GM12878 (cell line): ENCODE results near the gene SPATA20. TPM values are rescaled to one million over a fixed set of nuclear protein-coding genes. Genes with fewer than 3 reads are reported as not detected.
A peak's percentile ranks its signal among the peaks of the same experiment; 100 is the strongest.

ENCODE experiments used
- ATAC-seq: fragments of 200-7000 bp; cut with Tn5 transposase; 3 replicates; pipeline ENCODE4 v1.9.1; 2020; ENCODE audit warnings: mild to moderate bottlenecking, moderate library complexity
- BruUV-seq: library from RNA; stranded (reverse); fragments of 400-500 nt; replicated peaks from 2 replicates; lab custom pipeline; 2021; lab: Mats Ljungman, UMichigan
- CTCF ChIA-PET: fragments of 300-600 bp; sonication (Branson Sonifier 250); formaldehyde crosslinking; extraction: SDS; loops from one replicate; lab custom pipeline; 2021; ENCODE audit warnings: inconsistent platforms; lab: Yijun Ruan, JAX
- POLR2A ChIA-PET: fragments of 350-600 bp; formaldehyde crosslinking; extraction: SDS; loops from one replicate; lab custom pipeline; 2021; ENCODE audit warnings: inconsistent platforms; lab: Charles Lee
- RAD21 ChIA-PET: fragments of 300-600 bp; sonication (Branson Sonifier 250); formaldehyde crosslinking; loops from one replicate; lab custom pipeline; 2023; ENCODE audit warnings: antibody characterized with exemption; ENCODE audit not compliant: unreplicated experiment; lab: Charles Lee
- SMC1A ChIA-PET: fragments of 300-600 bp; sonication (Branson Sonifier 250); formaldehyde crosslinking; loops from one replicate; lab custom pipeline; 2023; ENCODE audit not compliant: unreplicated experiment, uncharacterized antibody; lab: Charles Lee
- DNase-seq: peaks from one replicate; pipeline ENCODE4 v3.0.0-alpha.2; 2011; ENCODE audit warnings: low read depth, low spot score
- FAIRE-seq: peaks from 3 replicates; lab custom pipeline; 2011; peaks lifted over from hg19 to GRCh38; lab: Jason Lieb, UNC
- H2AFZ ChIP-seq: 2 replicates; pipeline ENCODE4 v1.6.0; 2011; ENCODE audit warnings: low read depth, low read length, control low read depth; ENCODE audit not compliant: control insufficient read depth
- H3K27ac ChIP-seq: 2 replicates; pipeline ENCODE4 v1.5.1; 2011; ENCODE audit warnings: control low read depth; ENCODE audit not compliant: control insufficient read depth, insufficient read depth
- H3K27me3 ChIP-seq, 2 experiments: replicated peaks in 1 of 2; 2 replicates each; pipeline versions ENCODE4 v1.6.0 to v1.6.1; 2011; ENCODE audit warnings: low read length in 1 of 2; ENCODE audit not compliant: control insufficient read depth in 2 of 2, insufficient read depth in 2 of 2
- H3K36me3 ChIP-seq, 2 experiments: 2 replicates each; pipeline ENCODE4 v1.5.1; 2011; ENCODE audit warnings: low read length in 1 of 2; ENCODE audit not compliant: control insufficient read depth in 2 of 2, insufficient read depth in 2 of 2
- H3K4me1 ChIP-seq: 2 replicates; pipeline ENCODE4 v1.6.1; 2011; ENCODE audit warnings: mild to moderate bottlenecking, low read length, moderate library complexity, mixed read lengths; ENCODE audit not compliant: control insufficient read depth, insufficient read depth
- H3K4me2 ChIP-seq: 2 replicates; pipeline ENCODE4 v1.6.0; 2011; ENCODE audit warnings: control low read depth; ENCODE audit not compliant: control insufficient read depth, insufficient read depth
- H3K4me3 ChIP-seq: fragments of 200-600 bp; sonication (generic); 2 replicates; pipeline ENCODE4 v1.5.1; 2016
- H3K79me2 ChIP-seq: 2 replicates; pipeline ENCODE4 v1.6.0; 2011; ENCODE audit warnings: low read length; ENCODE audit not compliant: control insufficient read depth, insufficient read depth
- H3K9ac ChIP-seq: 2 replicates; pipeline ENCODE4 v1.8.0; 2011; ENCODE audit warnings: low read length, control low read depth, mixed read lengths; ENCODE audit not compliant: control insufficient read depth, insufficient read depth
- H3K9me3 ChIP-seq: replicated peaks from 3 replicates; pipeline ENCODE4 v1.5.1; 2011; ENCODE audit warnings: mild to moderate bottlenecking, low read length; ENCODE audit not compliant: control insufficient read depth, insufficient read depth
- H4K20me1 ChIP-seq: 2 replicates; pipeline ENCODE4 v1.6.0; 2011; ENCODE audit not compliant: control insufficient read depth, insufficient read depth
- BMI1 ChIP-seq: fragments of 450-650 bp; IDR thresholded peaks from 2 replicates; pipeline ENCODE4 v1.6.1; 2016; ENCODE audit warnings: mild to moderate bottlenecking, moderate library complexity, borderline replicate concordance
- CHD4 ChIP-seq: fragments of 200-600 bp; sonication (generic); IDR thresholded peaks from 2 replicates; pipeline ENCODE4 v1.6.1; 2016; ENCODE audit warnings: mild to moderate bottlenecking
- E2F8 ChIP-seq: fragments of 450-650 bp; IDR thresholded peaks from 2 replicates; pipeline ENCODE4 v1.6.1; 2018; ENCODE audit warnings: mild to moderate bottlenecking, low read depth, moderate library complexity; ENCODE audit not compliant: partially characterized antibody
- KLF5 ChIP-seq: fragments of 450-650 bp; IDR thresholded peaks from 2 replicates; pipeline ENCODE4 v1.6.1; 2014; ENCODE audit warnings: mild to moderate bottlenecking; ENCODE audit not compliant: partially characterized antibody
- NBN ChIP-seq: fragments of 450-650 bp; IDR thresholded peaks from 2 replicates; pipeline ENCODE4 v1.6.1; 2016
- POLR2AphosphoS5 ChIP-seq: IDR thresholded peaks from 2 replicates; pipeline ENCODE4 v1.6.1; 2011; ENCODE audit warnings: mild to moderate bottlenecking, low read length, inconsistent platforms
- WGBS: methylation state at CpG from one replicate; pipeline ENCODE4 v1.1.6; 2016; ENCODE audit warnings: low lambda C conversion rate; ENCODE audit not compliant: insufficient replicate concordance, insufficient coverage; ENCODE audit errors: missing lambda C conversion rate; 5-methylcytosine and 5-hydroxymethylcytosine counted together
- in situ Hi-C: fragments of 300-500 bp; cut with MboI; formaldehyde crosslinking; loops from 9 replicates; pipeline ENCODE4 v1.14.3; 2018; ENCODE audit warnings: mixed read lengths
- intact Hi-C: fragments of 100-400 bp; cut with micrococcal nuclease; formaldehyde crosslinking; loops from one replicate; pipeline ENCODE4 v1.14.2; 2022; ENCODE audit not compliant: unreplicated experiment
- polyA plus RNA-seq, 11 experiments: library from polyadenylated mRNA; depleted of rRNA in 4 of 11; unstranded in 6 of 11; stranded (reverse) in 5 of 11; fragments of >200 nt; fragmentation: Nextera tagmentation in 4 of 11; fragmentation: Illumina TruSeq in 1 of 11; extraction: Ambion mirVana in 4 of 11; extraction: Trizol in 1 of 11; gene quantifications; 1 replicate in 1 of 11; 2 replicates in 10 of 11; pipeline versions ENCODE4 v1.2.1 to v1.2.3, GENCODE V29; 2011 to 2016; ENCODE audit warnings: inconsistent platforms in 2 of 11, missing spikeins in 2 of 11, low read depth in 1 of 11
- total RNA-seq, 4 experiments: library from RNA; depleted of rRNA in 3 of 4; stranded (reverse); fragments of >200 nt in 3 of 4; fragmentation: Illumina TruSeq in 1 of 4; extraction: Trizol in 1 of 4; gene quantifications; 2 replicates each; pipeline versions ENCODE4 v1.2.1 to v1.2.3, GENCODE V29; 2013 to 2021
- TF ChIP-seq, protein P1 (sequence below): fragments of 450-650 bp; IDR thresholded peaks from 2 replicates; pipeline ENCODE4 v1.6.1; 2017; ENCODE audit warnings: mild to moderate bottlenecking, moderate library complexity

SPATA20 gene
- total and polyA plus RNA-seq, 10 of the 15 experiments (the other 5 are each of a cell fraction or from before 2014, with no cell fraction given) = 2.1 to 69.8 (median 26.6) TPM

- H2AFZ ChIP-seq = no peak overlapping the region; the same call in 1 of the 2 replicates
- TF ChIP-seq CHD4 = no peak
- TF ChIP-seq KLF5 = no peak
- no peak for TF ChIP-seq BMI1
- TF ChIP-seq POLR2AphosphoS5 = no peak
- no peak for TF ChIP-seq NBN
- TF ChIP-seq, protein P1, sequence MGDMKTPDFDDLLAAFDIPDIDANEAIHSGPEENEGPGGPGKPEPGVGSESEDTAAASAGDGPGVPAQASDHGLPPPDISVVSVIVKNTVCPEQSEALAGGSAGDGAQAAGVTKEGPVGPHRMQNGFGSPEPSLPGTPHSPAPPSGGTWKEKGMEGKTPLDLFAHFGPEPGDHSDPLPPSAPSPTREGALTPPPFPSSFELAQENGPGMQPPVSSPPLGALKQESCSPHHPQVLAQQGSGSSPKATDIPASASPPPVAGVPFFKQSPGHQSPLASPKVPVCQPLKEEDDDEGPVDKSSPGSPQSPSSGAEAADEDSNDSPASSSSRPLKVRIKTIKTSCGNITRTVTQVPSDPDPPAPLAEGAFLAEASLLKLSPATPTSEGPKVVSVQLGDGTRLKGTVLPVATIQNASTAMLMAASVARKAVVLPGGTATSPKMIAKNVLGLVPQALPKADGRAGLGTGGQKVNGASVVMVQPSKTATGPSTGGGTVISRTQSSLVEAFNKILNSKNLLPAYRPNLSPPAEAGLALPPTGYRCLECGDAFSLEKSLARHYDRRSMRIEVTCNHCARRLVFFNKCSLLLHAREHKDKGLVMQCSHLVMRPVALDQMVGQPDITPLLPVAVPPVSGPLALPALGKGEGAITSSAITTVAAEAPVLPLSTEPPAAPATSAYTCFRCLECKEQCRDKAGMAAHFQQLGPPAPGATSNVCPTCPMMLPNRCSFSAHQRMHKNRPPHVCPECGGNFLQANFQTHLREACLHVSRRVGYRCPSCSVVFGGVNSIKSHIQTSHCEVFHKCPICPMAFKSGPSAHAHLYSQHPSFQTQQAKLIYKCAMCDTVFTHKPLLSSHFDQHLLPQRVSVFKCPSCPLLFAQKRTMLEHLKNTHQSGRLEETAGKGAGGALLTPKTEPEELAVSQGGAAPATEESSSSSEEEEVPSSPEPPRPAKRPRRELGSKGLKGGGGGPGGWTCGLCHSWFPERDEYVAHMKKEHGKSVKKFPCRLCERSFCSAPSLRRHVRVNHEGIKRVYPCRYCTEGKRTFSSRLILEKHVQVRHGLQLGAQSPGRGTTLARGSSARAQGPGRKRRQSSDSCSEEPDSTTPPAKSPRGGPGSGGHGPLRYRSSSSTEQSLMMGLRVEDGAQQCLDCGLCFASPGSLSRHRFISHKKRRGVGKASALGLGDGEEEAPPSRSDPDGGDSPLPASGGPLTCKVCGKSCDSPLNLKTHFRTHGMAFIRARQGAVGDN = no peak
- no peak for TF ChIP-seq E2F8
- TF ChIP-seq, all 136 proteins: peak for 0
- Histone ChIP-seq H3K27ac (peak overlapping the region; percentile 73; the same call in 1 of the 2 replicates), H3K9ac (peak overlapping the region; percentile 84), H3K4me3 (peak overlapping the region; percentile 73), H3K79me2 (peaks cover 3% of the 10 kb centered on the region), H4K20me1 (no peaks in the 10 kb centered on the region), H3K4me2 (peak overlapping the region; percentile 100), H3K4me1 (no peaks in the 10 kb centered on the region; the same call in 1 of the 2 replicates), H3K27me3 (no peaks in the 10 kb centered on the region), H3K9me3 (no peaks in the 10 kb centered on the region), H3K36me3 (no peaks in the 10 kb centered on the region; a peak in 1 of 4 replicates)
- ChIA-PET CTCF (interaction anchor here (0.5 to 2.9 kb wide), 8 partner anchors 36 to 236 kb away, joined by 3 to 14 read pairs (median 4); partner anchors contain the start of gene LRRC59), POLR2A (interaction anchor here (0.6 kb wide), 1 partner anchor 157 kb away, joined by 3 read pairs; no protein-coding TSS in a partner anchor), SMC1A (no interaction called here), RAD21 (interaction anchor here (0.6 to 1.4 kb wide), 3 partner anchors 78 to 447 kb away, joined by 3 to 4 read pairs (median 3); no protein-coding TSS in a partner anchor)
- in situ Hi-C loops = loop anchor here (5.0 to 10.0 kb wide), 2 partner anchors 150 to 407 kb away; no protein-coding TSS in a partner anchor
- ATAC-seq (peak; percentile 23), FAIRE-seq (no peak), DNase-seq (no peak)
- no TSS peak for BruUV-seq
- intact Hi-C loops = loop anchor here (1.0 to 10.0 kb wide), 6 partner anchors 79 to 407 kb away; no protein-coding TSS in a partner anchor
- 44% methylated on average over 3 of the region's 5 CpGs for WGBS
These were observed 736 bp downstream of the SPATA20 start for GRCh38 chr17:50547736-50548083.
